ENCODE results near the gene PDE4D.

- TF ChIP-seq CTCF (conservative IDR thresholded peaks at IDR 0.05; ENCODE audit: low read depth, low read length) (no peak), EZH2 (IDR thresholded peaks at IDR 0.05; ENCODE audit: borderline replicate concordance, low read depth, low read length, poor library complexity, severe bottlenecking) (no peak)
Observed at GRCh38 chr5:59698207-59699178, 195.0 kb downstream of the PDE4D start.
